Measurements from ENCODE around the gene BLVRB. TPM values are rescaled to one million over a fixed set of nuclear protein-coding genes. Genes with fewer than 3 reads are reported as not detected.
"Not testable (repeated sequence)": the region's sequence is repeated elsewhere in the genome, so short reads cannot be mapped to it uniquely, and the experiment has no call there.

Gene BLVRB
- total and polyA plus RNA-seq, 2 donors (not counting 3 experiments of a cell fraction or from before 2014, with no cell fraction given) = 30.8 to 113 TPM

- no peaks in the 10 kb centered on the region for H4K20me1 ChIP-seq (replicated peaks; ENCODE audit: control insufficient read depth, extremely low read depth, insufficient read depth, low read length)
- H3K4me2 ChIP-seq (ENCODE audit: insufficient read depth, low read length) = no peak overlapping the region
- no peak overlapping the region for H3K9ac ChIP-seq (replicated peaks; ENCODE audit: extremely low read depth, insufficient read depth, low read length)
- H3K4me3 ChIP-seq (replicated peaks in 1 of 3; ENCODE audit: insufficient read depth in 1 of 3, low read depth in 1 of 3, low read length in 3 of 3) = no peak overlapping the region
- intact Hi-C loops (cut with micrococcal nuclease) (no loop called here), dilution Hi-C loops (cut with MboI; ENCODE audit: extremely low pct_ligation_motif_present, low sequenced_read_pairs) (no loop called here)
- ChIA-PET CTCF (interaction anchor here (0.8 to 2.8 kb wide), 6 partner anchors 8 to 196 kb away, joined by 3 to 8 read pairs (median 4); no protein-coding TSS in a partner anchor), POLR2A (no interaction called here)
- BruUV-seq (replicated peaks) = no TSS peak
- H3K79me2 ChIP-seq (ENCODE audit: control insufficient read depth, insufficient read depth, low read length) = no peaks in the 10 kb centered on the region
- FAIRE-seq = no peak
- H3K27me3 ChIP-seq (ENCODE audit: control insufficient read depth in 2 of 2, insufficient read depth in 2 of 2, low read length in 2 of 2) = no peaks in the 10 kb centered on the region
- no peaks in the 10 kb centered on the region for H3K4me1 ChIP-seq (ENCODE audit: control insufficient read depth, extremely low read depth, insufficient read depth, low read length)
- no peaks in the 10 kb centered on the region for H3K9me3 ChIP-seq (replicated peaks; ENCODE audit: control insufficient read depth, insufficient read depth, low read length)
- H3K9me1 ChIP-seq (replicated peaks; ENCODE audit: control insufficient read depth, extremely low read depth, insufficient read depth, low read length) = no peaks in the 10 kb centered on the region
- H3K36me3 ChIP-seq (ENCODE audit: control insufficient read depth in 2 of 2, extremely low read depth in 1 of 2, insufficient read depth in 2 of 2, low read length in 2 of 2) = no peaks in the 10 kb centered on the region
- no peak for DNase-seq (ENCODE audit: low read depth, low spot score)
- H2AFZ ChIP-seq (ENCODE audit: low read depth, low read length) = no peak overlapping the region
- no peak for TF ChIP-seq MYC (IDR thresholded peaks at IDR 0.05; ENCODE audit: low read depth, low read length)
- no peak for TF ChIP-seq JUN (IDR thresholded peaks at IDR 0.05; ENCODE audit: borderline replicate concordance, insufficient read depth, insufficient read length, low read depth)
- TF ChIP-seq FOS (IDR thresholded peaks at IDR 0.05; ENCODE audit: borderline replicate concordance, insufficient read depth, low read length) = no peak
- TF ChIP-seq, protein P1, sequence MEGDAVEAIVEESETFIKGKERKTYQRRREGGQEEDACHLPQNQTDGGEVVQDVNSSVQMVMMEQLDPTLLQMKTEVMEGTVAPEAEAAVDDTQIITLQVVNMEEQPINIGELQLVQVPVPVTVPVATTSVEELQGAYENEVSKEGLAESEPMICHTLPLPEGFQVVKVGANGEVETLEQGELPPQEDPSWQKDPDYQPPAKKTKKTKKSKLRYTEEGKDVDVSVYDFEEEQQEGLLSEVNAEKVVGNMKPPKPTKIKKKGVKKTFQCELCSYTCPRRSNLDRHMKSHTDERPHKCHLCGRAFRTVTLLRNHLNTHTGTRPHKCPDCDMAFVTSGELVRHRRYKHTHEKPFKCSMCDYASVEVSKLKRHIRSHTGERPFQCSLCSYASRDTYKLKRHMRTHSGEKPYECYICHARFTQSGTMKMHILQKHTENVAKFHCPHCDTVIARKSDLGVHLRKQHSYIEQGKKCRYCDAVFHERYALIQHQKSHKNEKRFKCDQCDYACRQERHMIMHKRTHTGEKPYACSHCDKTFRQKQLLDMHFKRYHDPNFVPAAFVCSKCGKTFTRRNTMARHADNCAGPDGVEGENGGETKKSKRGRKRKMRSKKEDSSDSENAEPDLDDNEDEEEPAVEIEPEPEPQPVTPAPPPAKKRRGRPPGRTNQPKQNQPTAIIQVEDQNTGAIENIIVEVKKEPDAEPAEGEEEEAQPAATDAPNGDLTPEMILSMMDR (IDR thresholded peaks at IDR 0.05; ENCODE audit: extremely low read depth in 1 of 2, insufficient read depth in 1 of 2, low read depth in 1 of 2, low read length in 2 of 2) = no peak
- no peak for TF ChIP-seq GATA2 (IDR thresholded peaks at IDR 0.05; ENCODE audit: insufficient read depth, insufficient read length, low read depth, low read length)
- TF ChIP-seq EZH2 (IDR thresholded peaks at IDR 0.05; ENCODE audit: borderline replicate concordance, low read depth, low read length, severe bottlenecking) = no peak
- TF ChIP-seq POLR2AphosphoS5 (IDR thresholded peaks at IDR 0.05; ENCODE audit: insufficient read depth, low read depth, low read length) = no peak
- TF ChIP-seq MAX (IDR thresholded peaks at IDR 0.05; ENCODE audit: insufficient read depth, insufficient read length) = no peak
- TF ChIP-seq POLR2A (IDR thresholded peaks at IDR 0.05; ENCODE audit: low read depth, low read length) = no peak
- no peak overlapping the region for H3K27ac ChIP-seq (ENCODE audit: insufficient read depth, low read depth, low read length)
Measured at GRCh38 chr19:40501599-40501998, 36.1 kb upstream of the BLVRB start.

DNA sequence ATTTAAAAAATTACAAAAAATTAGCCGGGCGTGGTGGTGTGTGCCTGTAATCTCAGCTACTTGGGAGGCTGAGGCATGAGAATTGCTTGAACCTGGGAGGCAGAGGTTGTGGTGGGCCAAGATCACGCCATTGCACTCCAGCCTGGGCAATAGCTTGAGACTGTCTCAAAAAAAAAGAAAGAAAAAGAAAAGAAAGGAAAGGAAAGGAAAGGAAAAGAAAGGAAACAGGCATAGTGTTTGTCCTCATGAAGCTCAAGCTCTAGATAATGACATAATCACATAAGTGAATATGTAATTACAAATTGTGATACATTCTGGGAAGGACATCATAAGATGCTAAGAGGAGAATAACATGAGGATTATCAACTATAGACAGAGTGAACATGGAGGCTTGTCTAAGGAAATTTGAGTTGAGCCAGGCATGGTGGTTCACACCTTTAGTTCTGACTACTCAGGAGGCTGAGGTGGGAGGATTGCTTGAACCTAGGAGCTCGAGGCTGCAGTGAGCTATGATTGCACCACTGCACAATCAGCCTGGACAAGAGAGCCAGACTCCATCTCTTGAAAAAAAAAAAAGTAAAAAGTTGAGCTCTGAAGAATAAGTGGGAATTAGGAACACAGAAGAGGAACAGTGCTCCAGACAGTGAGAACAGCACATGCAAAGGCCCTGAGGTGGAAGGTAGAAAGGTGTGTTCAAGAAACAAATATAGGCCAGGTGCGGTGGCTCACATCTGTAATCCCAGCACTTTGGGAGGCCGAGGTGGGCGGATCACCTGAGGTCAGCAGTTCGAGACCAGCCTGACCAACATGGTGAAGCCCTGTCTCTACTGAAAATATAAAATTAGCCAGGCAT lies 35.4 kb upstream of the BLVRB start:
- BruUV-seq (replicated peaks); intact Hi-C loops (cut with micrococcal nuclease); H4K20me1 ChIP-seq (replicated peaks; ENCODE audit: control insufficient read depth, extremely low read depth, insufficient read depth, low read length); H2AFZ ChIP-seq (ENCODE audit: low read depth, low read length); H3K36me3 ChIP-seq (ENCODE audit: control insufficient read depth in 2 of 2, extremely low read depth in 1 of 2, insufficient read depth in 2 of 2, low read length in 2 of 2); DNase-seq (ENCODE audit: low read depth, low spot score); H3K4me3 ChIP-seq (replicated peaks in 1 of 3; ENCODE audit: insufficient read depth in 1 of 3, low read depth in 1 of 3, low read length in 3 of 3); FAIRE-seq; H3K9ac ChIP-seq (replicated peaks; ENCODE audit: extremely low read depth, insufficient read depth, low read length); dilution Hi-C loops (cut with MboI; ENCODE audit: extremely low pct_ligation_motif_present, low sequenced_read_pairs); H3K4me1 ChIP-seq (ENCODE audit: control insufficient read depth, extremely low read depth, insufficient read depth, low read length); H3K4me2 ChIP-seq (ENCODE audit: insufficient read depth, low read length); H3K27ac ChIP-seq (ENCODE audit: insufficient read depth, low read depth, low read length); H3K9me1 ChIP-seq (replicated peaks; ENCODE audit: control insufficient read depth, extremely low read depth, insufficient read depth, low read length); H3K79me2 ChIP-seq (ENCODE audit: control insufficient read depth, insufficient read depth, low read length); H3K27me3 ChIP-seq (ENCODE audit: control insufficient read depth in 2 of 2, insufficient read depth in 2 of 2, low read length in 2 of 2); POLR2A ChIA-PET; H3K9me3 ChIP-seq (replicated peaks; ENCODE audit: control insufficient read depth, insufficient read depth, low read length): not testable (repeated sequence)
- CTCF ChIA-PET = interaction anchor here (0.7 to 2.8 kb wide), 6 partner anchors 13 to 196 kb away, joined by 3 to 8 read pairs (median 4); partner anchors contain the start of gene BLVRB
